GM12875 (cell line): Measurements from ENCODE around the gene KLHDC10.
"Not testable (repeated sequence)": the region's sequence is repeated elsewhere in the genome, so short reads cannot be mapped to it uniquely, and the experiment has no call there.

Experiments used
- H3K4me3 ChIP-seq: one replicate; pipeline ENCODE4 v1.5.1; 2011; ENCODE audit warnings: low read depth, low read length, control low read depth
- TF ChIP-seq, protein P1 (sequence below): IDR thresholded peaks from 2 replicates; pipeline ENCODE4 v1.5.1; 2011; ENCODE audit warnings: low read depth, mild to moderate bottlenecking, control low read depth, inconsistent platforms, low read length, moderate library complexity, borderline replicate concordance; ENCODE audit not compliant: insufficient read depth

The KLHDC10 gene

DNA sequence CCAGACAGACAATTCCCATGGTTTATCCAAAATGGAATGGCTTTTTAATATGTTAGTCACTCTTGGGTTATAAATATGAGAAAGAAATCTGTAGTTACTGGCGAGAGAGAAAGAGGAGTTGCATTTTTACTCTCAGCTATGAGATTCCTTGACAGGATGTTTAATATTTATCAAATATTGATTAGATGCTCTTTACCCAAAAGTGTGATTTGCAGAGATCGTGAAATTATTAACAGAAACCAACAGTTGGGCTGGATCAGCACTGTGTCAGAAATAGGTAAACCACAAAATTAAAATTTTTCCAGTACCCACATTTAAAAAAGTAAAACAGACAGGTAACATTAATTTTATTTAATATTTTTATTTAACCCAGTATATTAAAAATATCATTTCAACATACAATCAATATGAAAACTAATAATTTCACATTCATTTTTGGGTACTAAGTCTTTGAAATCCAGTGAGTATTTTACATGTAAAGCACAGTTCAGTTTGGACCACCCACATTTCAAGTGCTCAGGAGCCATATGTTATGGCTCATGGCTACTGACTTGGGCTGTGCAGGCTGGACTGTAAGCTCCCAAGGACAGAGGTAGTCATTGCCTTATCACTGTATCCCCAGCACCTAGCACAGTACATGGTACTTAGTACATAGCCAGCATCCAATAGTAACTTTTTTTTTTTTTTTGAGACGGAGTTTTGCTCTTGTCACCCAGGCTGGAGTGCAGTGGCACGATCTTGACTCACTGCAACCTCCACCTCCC, 42.5 kb downstream of the KLHDC10 start:
- no peak overlapping the region for H3K4me3 ChIP-seq

DNA sequence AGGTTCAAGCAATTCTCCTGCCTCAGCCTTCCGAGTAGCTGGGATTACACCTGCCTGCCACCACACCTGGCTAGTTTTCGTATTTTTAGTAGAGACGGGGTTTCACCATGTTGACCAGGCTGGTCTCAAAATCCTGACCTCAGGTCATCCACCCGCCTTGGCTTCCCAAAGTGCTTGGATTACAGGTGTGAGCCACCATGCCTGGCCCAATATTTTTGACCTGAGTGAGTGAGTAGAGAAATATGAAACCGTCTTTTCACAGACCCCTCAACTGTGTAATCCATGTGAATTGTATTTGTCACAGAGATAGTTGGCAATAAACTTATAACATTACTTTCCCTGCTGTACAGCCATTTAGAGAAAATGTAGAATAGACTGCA, 43.1 kb downstream of the KLHDC10 start:
- not testable (repeated sequence) for H3K4me3 ChIP-seq

More for the DNA sequence above, 42.5 kb downstream of the KLHDC10 start:
- TF ChIP-seq, protein P1, sequence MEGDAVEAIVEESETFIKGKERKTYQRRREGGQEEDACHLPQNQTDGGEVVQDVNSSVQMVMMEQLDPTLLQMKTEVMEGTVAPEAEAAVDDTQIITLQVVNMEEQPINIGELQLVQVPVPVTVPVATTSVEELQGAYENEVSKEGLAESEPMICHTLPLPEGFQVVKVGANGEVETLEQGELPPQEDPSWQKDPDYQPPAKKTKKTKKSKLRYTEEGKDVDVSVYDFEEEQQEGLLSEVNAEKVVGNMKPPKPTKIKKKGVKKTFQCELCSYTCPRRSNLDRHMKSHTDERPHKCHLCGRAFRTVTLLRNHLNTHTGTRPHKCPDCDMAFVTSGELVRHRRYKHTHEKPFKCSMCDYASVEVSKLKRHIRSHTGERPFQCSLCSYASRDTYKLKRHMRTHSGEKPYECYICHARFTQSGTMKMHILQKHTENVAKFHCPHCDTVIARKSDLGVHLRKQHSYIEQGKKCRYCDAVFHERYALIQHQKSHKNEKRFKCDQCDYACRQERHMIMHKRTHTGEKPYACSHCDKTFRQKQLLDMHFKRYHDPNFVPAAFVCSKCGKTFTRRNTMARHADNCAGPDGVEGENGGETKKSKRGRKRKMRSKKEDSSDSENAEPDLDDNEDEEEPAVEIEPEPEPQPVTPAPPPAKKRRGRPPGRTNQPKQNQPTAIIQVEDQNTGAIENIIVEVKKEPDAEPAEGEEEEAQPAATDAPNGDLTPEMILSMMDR, result no peak

DNA sequence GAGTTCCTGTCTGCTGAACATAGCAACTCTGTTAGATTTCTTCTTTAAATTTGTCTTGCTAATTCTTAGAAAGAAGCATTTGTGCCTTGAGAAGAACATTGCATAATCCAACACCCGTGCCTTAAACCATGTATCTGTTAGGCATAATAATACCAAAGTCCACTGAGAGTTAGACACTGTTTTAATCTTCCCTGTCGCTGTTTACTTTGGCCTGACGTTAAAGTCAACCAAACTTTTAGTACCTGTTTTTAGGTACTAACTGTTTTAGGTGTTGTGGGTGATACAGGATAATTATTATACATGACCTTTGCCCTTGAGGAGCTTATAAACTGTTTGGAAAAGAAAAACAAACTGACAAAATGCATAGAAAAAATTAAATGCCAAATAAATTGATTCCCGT, 43.6 kb downstream of the KLHDC10 start:
- H3K4me3 ChIP-seq, result no peak overlapping the region
- TF ChIP-seq, protein P1, result no peak

DNA sequence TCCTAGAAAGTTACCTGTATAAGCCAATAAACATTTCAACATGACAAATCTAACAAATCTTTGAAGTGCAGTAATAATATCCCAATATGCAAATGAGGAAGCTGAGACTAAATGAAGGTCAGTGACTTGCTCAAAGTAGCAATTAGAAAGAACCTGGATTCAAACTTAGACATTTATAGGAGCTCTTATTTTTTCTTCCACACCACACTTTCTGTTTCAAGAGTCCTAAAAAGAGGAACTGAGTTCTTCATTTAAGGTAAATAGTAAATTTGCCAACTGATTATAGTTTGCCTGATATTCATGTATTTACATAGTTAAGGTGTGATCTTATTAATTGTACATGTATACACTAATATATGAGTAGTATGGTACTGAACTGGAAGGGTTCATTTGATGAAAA, 44.0 kb downstream of the KLHDC10 start:
- no peak overlapping the region for H3K4me3 ChIP-seq
- TF ChIP-seq, protein P1, result no peak

DNA sequence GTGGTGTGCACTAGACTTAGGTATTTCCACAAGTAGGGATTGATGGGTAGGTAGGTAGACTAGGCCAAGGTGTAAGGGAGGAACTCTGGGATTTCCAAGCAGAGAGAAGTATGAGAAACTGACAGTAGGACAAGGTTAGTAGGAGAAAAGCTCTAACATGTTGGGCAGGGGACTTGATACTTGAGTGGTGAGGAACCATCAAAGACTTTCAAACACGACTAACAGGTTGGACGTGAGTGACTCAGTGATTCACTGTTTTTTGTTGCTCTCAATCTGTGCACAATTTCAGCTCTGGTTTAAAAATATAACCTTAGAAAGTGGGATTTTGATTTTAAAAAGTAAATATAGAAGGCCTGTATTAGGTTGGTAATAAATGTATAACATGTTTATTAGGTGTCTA, 44.4 kb downstream of the KLHDC10 start:
- no peak overlapping the region for H3K4me3 ChIP-seq
- TF ChIP-seq, protein P1, result no peak

DNA sequence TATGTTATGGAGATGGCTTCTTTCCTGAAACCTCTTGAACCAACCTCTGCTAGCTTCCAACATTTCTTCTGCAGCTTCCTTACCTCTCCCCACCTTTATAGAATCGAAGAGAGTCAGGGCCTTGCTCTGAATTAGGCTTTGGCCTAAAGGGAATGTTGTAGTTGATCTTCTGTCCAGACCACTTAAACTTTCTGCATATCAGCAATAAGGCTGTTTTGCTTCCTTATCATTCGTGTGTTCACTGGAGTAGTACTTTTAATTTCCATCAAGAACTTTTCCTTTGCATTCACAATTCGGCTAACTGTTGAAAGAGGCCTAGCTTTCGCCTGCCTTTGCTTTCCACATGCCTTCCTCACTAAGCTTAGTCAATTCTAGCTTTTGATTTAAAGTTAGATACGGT, 48.0 kb downstream of the KLHDC10 start:
- TF ChIP-seq, protein P1, result no peak
- H3K4me3 ChIP-seq, result no peak overlapping the region

DNA sequence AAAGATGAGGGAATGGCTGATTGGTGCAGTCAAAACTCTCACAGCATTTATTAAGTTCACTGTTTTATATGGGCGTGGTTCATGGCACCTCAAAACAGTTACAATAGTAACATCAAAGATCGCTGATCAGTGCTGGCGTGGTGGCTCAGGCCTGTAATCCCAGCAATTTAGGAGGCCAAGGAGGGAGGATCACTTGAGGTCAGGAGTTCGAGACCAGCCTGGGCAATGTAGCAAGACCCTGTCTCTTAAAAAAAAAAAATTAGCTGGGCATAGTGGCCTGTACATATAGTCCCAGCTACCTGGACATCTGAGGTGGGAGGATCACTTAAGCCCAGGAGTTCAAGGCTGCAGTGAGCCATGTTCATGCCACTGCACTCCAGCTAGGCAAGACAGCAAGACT, 48.5 kb downstream of the KLHDC10 start:
- TF ChIP-seq, protein P1, result no peak
- no peak overlapping the region for H3K4me3 ChIP-seq
